ENCODE data around the gene RNF20. TPM values are rescaled to one million over a fixed set of nuclear protein-coding genes. Genes with fewer than 3 reads are reported as not detected.

Gene RNF20
- total RNA-seq, 1 experiment from 2014 or later = 37.6 TPM

DNA sequence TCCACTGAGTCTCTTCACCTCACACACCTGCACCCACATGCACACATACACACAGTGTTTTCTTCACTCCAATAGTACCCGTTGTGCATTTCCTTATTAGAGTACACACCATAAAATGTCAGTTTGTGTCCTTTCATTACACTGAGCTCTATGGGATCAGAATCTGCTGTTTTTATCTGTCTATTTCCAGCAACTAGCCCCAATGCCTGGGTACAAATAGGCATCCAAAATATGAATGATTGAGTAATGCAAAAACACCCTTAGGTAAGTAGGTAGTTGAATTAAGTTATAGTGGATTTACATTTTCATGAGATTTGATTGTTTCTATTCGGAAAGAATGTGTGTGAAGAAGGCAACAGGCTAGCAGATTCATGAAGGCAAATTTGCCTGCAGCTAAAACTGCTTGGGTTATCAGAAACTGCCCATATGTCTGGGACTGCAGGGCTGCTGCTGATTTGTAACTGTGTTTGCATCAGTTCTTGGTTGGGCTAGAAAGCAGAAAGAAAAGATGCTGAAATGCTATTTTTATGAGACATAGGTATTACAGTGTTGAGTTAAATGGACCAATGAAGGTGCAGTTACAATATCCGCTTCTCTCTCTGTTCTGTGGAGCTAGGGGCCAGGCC, 34.2 kb downstream of the RNF20 start:
- no peak overlapping the region for H3K4me3 ChIP-seq (replicated peaks in 1 of 2; ENCODE audit: low read depth in 1 of 2, low read length in 2 of 2)
- no peaks in the 10 kb centered on the region for H4K20me1 ChIP-seq (ENCODE audit: insufficient read depth)
- H3K4me1 ChIP-seq (ENCODE audit: control insufficient read depth in 1 of 2, insufficient read depth in 2 of 2, low read length in 2 of 2) = no peaks in the 10 kb centered on the region
- RAD21 ChIA-PET (ENCODE audit: low non-redundant PET in 1 of 2, low total read pairs in 2 of 2, uncharacterized antibody in 2 of 2, unreplicated experiment in 2 of 2) = interaction anchor here in 1 of 2 experiments (1.6 kb wide), 1 partner anchor 109 kb away, joined by 4 read pairs; no protein-coding TSS in a partner anchor
- no peak overlapping the region for H3K27ac ChIP-seq (ENCODE audit: low read depth, low read length)
- H3K9me2 ChIP-seq (ENCODE audit: insufficient read depth) = no peaks in the 10 kb centered on the region
- DNase-seq (ENCODE audit: low read depth, low spot score) (no peak), ATAC-seq (no peak)
- peaks cover under 1 to 16% of the 10 kb centered on the region in 2 experiments; a peak in 3 of 4 replicates for H3K36me3 ChIP-seq (ENCODE audit: control insufficient read depth in 1 of 2, insufficient read depth in 2 of 2, low read length in 2 of 2)
- H3K9me3 ChIP-seq (ENCODE audit: control insufficient read depth in 1 of 2, insufficient read depth in 1 of 2, low read depth in 1 of 2, low read length in 2 of 2) = no peaks in the 10 kb centered on the region
- H3K9ac ChIP-seq (ENCODE audit: low read length) = no peak overlapping the region
- H2AFZ ChIP-seq (ENCODE audit: low read depth, low read length, poor library complexity, severe bottlenecking) = no peak overlapping the region
- CTCF ChIA-PET = interaction anchor here (1.0 to 1.8 kb wide), 4 partner anchors 8 to 119 kb away, joined by 3 to 12 read pairs (median 6); no protein-coding TSS in a partner anchor
- no peak overlapping the region for H3K4me2 ChIP-seq (ENCODE audit: low read length)
- no peaks in the 10 kb centered on the region for H3K79me2 ChIP-seq (ENCODE audit: insufficient read depth, low read length)
- intact Hi-C loops (cut with micrococcal nuclease) = no loop called here
- no peaks in the 10 kb centered on the region for H3K27me3 ChIP-seq (ENCODE audit: insufficient read depth, low read length)
- POLR2A ChIA-PET = no interaction called here
- TF ChIP-seq SIN3A (IDR thresholded peaks at IDR 0.05; ENCODE audit: low read depth) (no peak), SP1 (IDR thresholded peaks at IDR 0.05; ENCODE audit: low read depth) (no peak), CBX3 (IDR thresholded peaks at IDR 0.05; ENCODE audit: low read depth) (no peak), YY1 (IDR thresholded peaks at IDR 0.05; ENCODE audit: extremely low read depth, insufficient replicate concordance, low read depth, low read length) (no peak), FOSL1 (IDR thresholded peaks at IDR 0.05; ENCODE audit: low read depth) (no peak), JUND (IDR thresholded peaks at IDR 0.05) (no peak)
- TF ChIP-seq, protein P1, sequence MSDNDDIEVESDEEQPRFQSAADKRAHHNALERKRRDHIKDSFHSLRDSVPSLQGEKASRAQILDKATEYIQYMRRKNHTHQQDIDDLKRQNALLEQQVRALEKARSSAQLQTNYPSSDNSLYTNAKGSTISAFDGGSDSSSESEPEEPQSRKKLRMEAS (IDR thresholded peaks at IDR 0.05) = no peak
- TF ChIP-seq, protein P2, sequence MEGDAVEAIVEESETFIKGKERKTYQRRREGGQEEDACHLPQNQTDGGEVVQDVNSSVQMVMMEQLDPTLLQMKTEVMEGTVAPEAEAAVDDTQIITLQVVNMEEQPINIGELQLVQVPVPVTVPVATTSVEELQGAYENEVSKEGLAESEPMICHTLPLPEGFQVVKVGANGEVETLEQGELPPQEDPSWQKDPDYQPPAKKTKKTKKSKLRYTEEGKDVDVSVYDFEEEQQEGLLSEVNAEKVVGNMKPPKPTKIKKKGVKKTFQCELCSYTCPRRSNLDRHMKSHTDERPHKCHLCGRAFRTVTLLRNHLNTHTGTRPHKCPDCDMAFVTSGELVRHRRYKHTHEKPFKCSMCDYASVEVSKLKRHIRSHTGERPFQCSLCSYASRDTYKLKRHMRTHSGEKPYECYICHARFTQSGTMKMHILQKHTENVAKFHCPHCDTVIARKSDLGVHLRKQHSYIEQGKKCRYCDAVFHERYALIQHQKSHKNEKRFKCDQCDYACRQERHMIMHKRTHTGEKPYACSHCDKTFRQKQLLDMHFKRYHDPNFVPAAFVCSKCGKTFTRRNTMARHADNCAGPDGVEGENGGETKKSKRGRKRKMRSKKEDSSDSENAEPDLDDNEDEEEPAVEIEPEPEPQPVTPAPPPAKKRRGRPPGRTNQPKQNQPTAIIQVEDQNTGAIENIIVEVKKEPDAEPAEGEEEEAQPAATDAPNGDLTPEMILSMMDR (IDR thresholded peaks at IDR 0.05 in 2 of 3, conservative IDR thresholded peaks at IDR 0.05 in 1 of 3; ENCODE audit: borderline replicate concordance in 1 of 3, insufficient read depth in 1 of 3, low read depth in 2 of 3, low read length in 2 of 3) = no peak
- no TSS peak for BruUV-seq (replicated peaks)
